HepG2 (cell line): ENCODE results near the gene ELAC2. TPM values are rescaled to one million over a fixed set of nuclear protein-coding genes. Genes with fewer than 3 reads are reported as not detected.

Experiments used
- CCDC6 ChIP-seq: sonication (generic); formaldehyde crosslinking; IDR thresholded peaks from 2 replicates; pipeline ENCODE4 v1.8.1; 2022; ENCODE audit warnings: mild to moderate bottlenecking, missing genetic modification reagents, moderate library complexity
- HNF4G ChIP-seq, 2 experiments: sonication (generic) in 1 of 2; formaldehyde crosslinking in 1 of 2; IDR thresholded peaks; 2 replicates each; pipeline versions ENCODE4 v1.4.0 to v1.6.1; 2011 to 2020; ENCODE audit warnings: borderline replicate concordance in 2 of 2, low read depth in 2 of 2, mild to moderate bottlenecking in 2 of 2, low read length in 1 of 2, missing genetic modification reagents in 1 of 2, moderate library complexity in 1 of 2
- KAT7 ChIP-seq: IDR thresholded peaks from 2 replicates; pipeline ENCODE4 v1.6.1; 2018; ENCODE audit warnings: borderline replicate concordance, missing compliant biosample characterization
- KDM5A ChIP-seq: fragments of 200-600 bp; sonication (generic); IDR thresholded peaks from 2 replicates; pipeline ENCODE4 v1.7.0; 2018; ENCODE audit warnings: antibody characterized with exemption, mild to moderate bottlenecking, low read length, borderline replicate concordance
- MIER3 ChIP-seq: IDR thresholded peaks from 2 replicates; pipeline ENCODE4 v1.6.1; 2016; ENCODE audit warnings: missing compliant biosample characterization, borderline replicate concordance
- MXI1 ChIP-seq: IDR thresholded peaks from 3 replicates; pipeline ENCODE4 v1.6.1; 2012; ENCODE audit warnings: low read depth, low read length, inconsistent platforms, borderline replicate concordance
- SIN3B ChIP-seq: fragments of 150-350 bp; IDR thresholded peaks from 2 replicates; pipeline ENCODE4 v1.6.1; 2014; ENCODE audit warnings: low read length
- SMARCE1 ChIP-seq: fragments of 450-650 bp; IDR thresholded peaks from 2 replicates; pipeline ENCODE4 v1.6.1; 2017; ENCODE audit warnings: borderline replicate concordance
- SP5 ChIP-seq: IDR thresholded peaks from 2 replicates; pipeline ENCODE4 v1.6.1; 2016; ENCODE audit warnings: low read depth, borderline replicate concordance
- TFDP1 ChIP-seq: IDR thresholded peaks from 2 replicates; pipeline ENCODE4 v1.6.1; 2016; ENCODE audit warnings: missing compliant biosample characterization, missing genetic modification reagents, borderline replicate concordance
- ZNF124 ChIP-seq: sonication (generic); formaldehyde crosslinking; IDR thresholded peaks from 2 replicates; pipeline ENCODE4 v1.4.0; 2020; ENCODE audit warnings: missing genetic modification reagents
- ZNF318 ChIP-seq: sonication (generic); formaldehyde crosslinking; IDR thresholded peaks from 2 replicates; pipeline ENCODE4 v1.4.0; 2020; ENCODE audit warnings: mild to moderate bottlenecking, missing genetic modification reagents
- ZNF563 ChIP-seq: sonication (generic); formaldehyde crosslinking; IDR thresholded peaks from 2 replicates; pipeline ENCODE4 v1.8.0; 2022; ENCODE audit warnings: mild to moderate bottlenecking, moderate library complexity, missing genetic modification reagents
- ZNF605 ChIP-seq: sonication (generic); formaldehyde crosslinking; IDR thresholded peaks from 2 replicates; pipeline ENCODE4 v1.8.0; 2022; ENCODE audit warnings: mild to moderate bottlenecking, missing genetic modification reagents
- ZNF670 ChIP-seq: sonication (generic); formaldehyde crosslinking; IDR thresholded peaks from 2 replicates; pipeline ENCODE4 v1.8.0; 2022; ENCODE audit warnings: mild to moderate bottlenecking, missing genetic modification reagents, borderline replicate concordance
- polyA plus RNA-seq, 8 experiments: library from polyadenylated mRNA; depleted of rRNA in 3 of 8; stranded (reverse) in 7 of 8; unstranded in 1 of 8; fragments of >200 nt; fragmentation: Illumina TruSeq in 4 of 8; extraction: Trizol in 4 of 8; gene quantifications; 2 replicates each; pipeline versions ENCODE4 v1.2.1 to v1.2.3, GENCODE V29; 2011 to 2016; ENCODE audit warnings: low read depth in 4 of 8, missing spikeins in 1 of 8, mixed read lengths in 1 of 8; ENCODE audit not compliant: insufficient read depth in 1 of 8
- total RNA-seq, 5 experiments: library from RNA; depleted of rRNA; stranded (reverse); fragments of >200 nt; fragmentation: Illumina TruSeq; extraction: Trizol; gene quantifications; 2 replicates each; pipeline ENCODE4 v1.2.3, GENCODE V29; 2016; ENCODE audit warnings: low read depth in 1 of 5

ELAC2 gene
- total and polyA plus RNA-seq, 2 of the 13 experiments (the other 11 are each of a cell fraction or from before 2014, with no cell fraction given) = 35.6 to 50.4 TPM

GRCh38 chr17:13017655-13018459, at the start of gene ELAC2 (continued):
- TF ChIP-seq ZNF318 (CRISPR knock-in tag) (peak; percentile 22; the same call in 1 of the 2 replicates), TFDP1 (CRISPR knock-in tag) (peak; percentile 21; the same call in 1 of the 2 replicates), SP5 (CRISPR knock-in tag) (peak; percentile 62; the same call in 1 of the 2 replicates), ZNF124 (CRISPR knock-in tag) (peak; percentile 88; the same call in 1 of the 2 replicates), ZNF605 (CRISPR knock-in tag) (no peak), KDM5A (peak; percentile 13; the same call in 1 of the 2 replicates), MIER3 (CRISPR knock-in tag) (0 out of 2 replicates have a peak, but pooled peaks have one; percentile 13), CCDC6 (CRISPR knock-in tag) (peak; percentile 81), MXI1 (peak; percentile 67; the same call in 1 of the 3 replicates), SIN3B (0 out of 2 replicates have a peak, but pooled peaks have one; percentile 48), ZNF670 (CRISPR knock-in tag) (0 out of 2 replicates have a peak, but pooled peaks have one; percentile 57), KAT7 (0 out of 2 replicates have a peak, but pooled peaks have one; percentile 67), SMARCE1 (no peak), HNF4G (IDR thresholded peaks at IDR 0.05; ENCODE audit: borderline replicate concordance, low read depth, low read length) (no peak), HNF4G (CRISPR knock-in tag; IDR thresholded peaks at IDR 0.05; ENCODE audit: borderline replicate concordance, low read depth) (no peak; the same call in 1 of the 2 replicates), ZNF563 (CRISPR knock-in tag) (peak; percentile 39; the same call in 1 of the 2 replicates)
